ENCODE data around the gene FOXI1.

FOXI1 gene

GRCh38 chr5:170080217-170080616, 25.5 kb upstream of the FOXI1 start:
- TF ChIP-seq FOXP2 (optimal IDR thresholded peaks at IDR 0.05; ENCODE audit: borderline replicate concordance, extremely low read depth, extremely low read length, insufficient read depth) (no peak), TAF1 (IDR thresholded peaks at IDR 0.05; ENCODE audit: borderline replicate concordance, insufficient read depth, low read length) (no peak)

GRCh38 chr5:170080786-170081445, 24.8 kb upstream of the FOXI1 start:
- TF ChIP-seq POLR2AphosphoS5 (IDR thresholded peaks at IDR 0.05; ENCODE audit: low read depth, low read length) (no peak), FOXP2 (optimal IDR thresholded peaks at IDR 0.05; ENCODE audit: borderline replicate concordance, extremely low read depth, extremely low read length, insufficient read depth) (no peak), TAF1 (IDR thresholded peaks at IDR 0.05; ENCODE audit: borderline replicate concordance, insufficient read depth, low read length) (no peak), SIN3A (IDR thresholded peaks at IDR 0.05; ENCODE audit: borderline replicate concordance, insufficient read depth, low read length) (no peak), REST (IDR thresholded peaks at IDR 0.05; ENCODE audit: insufficient read depth in 1 of 2, low read depth in 2 of 2, low read length in 2 of 2) (no peak)

DNA sequence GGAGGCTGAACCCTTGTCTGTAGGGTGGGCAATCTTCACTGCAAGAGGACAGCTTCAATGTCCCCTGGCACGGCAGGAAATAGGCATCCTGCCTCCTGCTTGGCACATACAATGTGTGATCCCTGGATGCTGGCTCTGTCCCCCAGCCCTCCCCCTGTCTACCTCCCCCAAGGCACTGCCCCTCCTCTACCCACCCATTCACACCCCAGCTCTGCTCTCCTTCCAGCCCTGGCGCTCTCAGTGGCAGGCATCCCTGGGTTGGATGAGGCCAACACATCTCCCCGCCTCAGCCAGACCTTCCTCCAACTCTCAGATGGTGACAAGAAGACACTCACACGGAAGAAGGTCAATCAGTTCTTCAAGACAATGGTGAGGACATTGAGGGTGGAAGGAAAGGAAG, 24.1 kb upstream of the FOXI1 start:
- no peak for TF ChIP-seq REST (IDR thresholded peaks at IDR 0.05; ENCODE audit: insufficient read depth in 1 of 2, low read depth in 2 of 2, low read length in 2 of 2)
- TF ChIP-seq SIN3A (IDR thresholded peaks at IDR 0.05; ENCODE audit: borderline replicate concordance, insufficient read depth, low read length): no peak
- TF ChIP-seq FOXP2 (optimal IDR thresholded peaks at IDR 0.05; ENCODE audit: borderline replicate concordance, extremely low read depth, extremely low read length, insufficient read depth): no peak
- TF ChIP-seq POLR2AphosphoS5 (IDR thresholded peaks at IDR 0.05; ENCODE audit: low read depth, low read length): no peak
- no peak for TF ChIP-seq TAF1 (IDR thresholded peaks at IDR 0.05; ENCODE audit: borderline replicate concordance, insufficient read depth, low read length)

DNA sequence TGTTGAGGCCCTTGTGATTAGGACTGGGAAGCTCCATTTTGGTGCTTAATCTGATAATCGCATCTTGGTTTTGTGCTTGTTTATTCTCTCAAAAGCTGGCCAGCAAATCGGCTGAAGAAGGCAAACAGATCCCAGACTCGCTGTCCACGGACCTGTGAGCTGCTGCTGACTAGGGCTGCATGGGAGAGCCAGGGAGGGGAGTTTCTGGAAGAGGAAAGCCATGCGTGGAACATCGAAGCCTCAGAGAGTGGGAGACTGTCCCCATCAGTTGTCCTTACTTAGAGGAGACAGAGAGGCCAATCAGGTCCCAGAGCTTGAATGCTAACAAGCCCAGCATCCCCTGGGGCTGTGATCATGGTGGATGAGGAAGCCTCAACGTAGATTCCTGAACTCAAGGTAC, 23.0 kb upstream of the FOXI1 start:
- no peak for TF ChIP-seq REST (IDR thresholded peaks at IDR 0.05; ENCODE audit: insufficient read depth in 1 of 2, low read depth in 2 of 2, low read length in 2 of 2)
- no peak for TF ChIP-seq TAF1 (IDR thresholded peaks at IDR 0.05; ENCODE audit: borderline replicate concordance, insufficient read depth, low read length)
- no peak for TF ChIP-seq POLR2AphosphoS5 (IDR thresholded peaks at IDR 0.05; ENCODE audit: low read depth, low read length)
- no peak for TF ChIP-seq SIN3A (IDR thresholded peaks at IDR 0.05; ENCODE audit: borderline replicate concordance, insufficient read depth, low read length)
- no peak for TF ChIP-seq FOXP2 (optimal IDR thresholded peaks at IDR 0.05; ENCODE audit: borderline replicate concordance, extremely low read depth, extremely low read length, insufficient read depth)

DNA sequence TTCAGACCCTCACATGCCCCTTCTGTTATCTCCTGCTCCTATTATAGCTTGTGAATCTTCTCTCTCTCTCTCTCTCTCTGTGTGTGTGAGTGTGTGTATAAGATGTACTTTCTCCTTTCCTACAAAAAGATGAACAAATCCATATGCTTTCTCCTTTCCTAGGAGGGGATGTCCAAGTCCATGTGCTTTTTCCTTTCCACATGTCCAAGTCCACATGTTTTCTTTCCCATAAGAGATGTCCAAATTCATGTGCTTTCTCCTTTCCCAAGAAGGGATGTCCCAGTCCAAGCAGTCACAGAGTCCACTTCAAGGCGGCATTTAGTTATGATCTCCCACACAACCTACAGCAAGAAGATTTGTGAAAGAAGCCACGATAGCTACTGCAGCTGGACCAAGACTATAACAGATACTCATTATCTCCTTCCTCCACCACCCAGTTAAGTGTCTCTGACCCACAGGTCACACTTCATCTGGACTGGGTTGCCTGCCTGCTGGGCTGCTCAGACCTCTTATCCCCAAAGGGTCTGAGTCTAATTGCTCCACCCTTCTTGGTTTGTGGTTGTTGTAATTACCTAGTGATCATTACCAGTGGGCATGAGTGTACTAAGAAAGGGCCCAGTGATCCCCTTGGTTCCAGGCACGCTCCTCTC, 18.4 kb upstream of the FOXI1 start:
- no peak for TF ChIP-seq POLR2AphosphoS5 (IDR thresholded peaks at IDR 0.05; ENCODE audit: low read depth, low read length)
- no peak for TF ChIP-seq FOXP2 (optimal IDR thresholded peaks at IDR 0.05; ENCODE audit: borderline replicate concordance, extremely low read depth, extremely low read length, insufficient read depth)
- TF ChIP-seq TAF1 (IDR thresholded peaks at IDR 0.05; ENCODE audit: borderline replicate concordance, insufficient read depth, low read length): no peak
- TF ChIP-seq REST (IDR thresholded peaks at IDR 0.05; ENCODE audit: insufficient read depth in 1 of 2, low read depth in 2 of 2, low read length in 2 of 2): no peak
- TF ChIP-seq SIN3A (IDR thresholded peaks at IDR 0.05; ENCODE audit: borderline replicate concordance, insufficient read depth, low read length): no peak
